GM12892 (cell line): ENCODE data around the gene TLCD5.

Source experiments
- POLR2AphosphoS5 ChIP-seq: IDR thresholded peaks from 2 replicates; pipeline ENCODE4 v1.6.1; 2011; ENCODE audit warnings: low read depth, low read length, control low read depth
- TAF1 ChIP-seq: IDR thresholded peaks from 2 replicates; pipeline ENCODE4 v1.6.1; 2011; ENCODE audit warnings: low read depth, mild to moderate bottlenecking, control low read depth, low read length, borderline replicate concordance

DNA sequence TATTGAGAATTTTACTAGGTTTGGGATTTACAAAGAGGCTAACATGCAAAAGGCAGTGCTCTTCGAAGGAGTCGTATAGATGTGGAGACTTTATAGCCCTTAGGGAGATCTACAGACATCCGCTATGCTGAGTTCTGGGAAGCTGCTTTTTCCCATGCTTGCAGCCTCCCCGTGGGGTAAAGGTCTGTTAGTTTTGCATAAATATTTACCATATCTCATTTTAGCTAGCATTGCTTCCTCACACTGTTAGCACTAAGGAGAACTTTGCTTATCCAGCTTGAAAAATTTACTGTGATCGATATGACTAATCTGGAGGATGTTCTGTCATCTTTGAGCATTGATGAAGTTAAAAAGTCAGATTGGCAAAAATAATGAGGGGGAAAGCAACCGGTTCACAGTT, 29.7 kb downstream of the TLCD5 start:
- TF ChIP-seq POLR2AphosphoS5 (no peak), TAF1 (no peak)
